OCI-LY3 (cell line): ENCODE results near the gene POLN.
A peak's percentile ranks its signal among the peaks of the same experiment; 100 is the strongest.

Experiments used
- H2AFZ ChIP-seq: fragments of 200-600, 300-600 bp; shearing (Covaris generic); 2 replicates; pipeline ENCODE4 v1.6.0; 2014; ENCODE audit warnings: antibody characterized with exemption, low read depth, low read length
- H3K27ac ChIP-seq: fragments of 200-600, 300-600 bp; sonication (generic); 2 replicates; pipeline ENCODE4 v1.5.1; 2014; ENCODE audit warnings: mild to moderate bottlenecking, low read length, moderate library complexity, mixed read lengths
- H3K27me3 ChIP-seq: fragments of 200-600, 300-600 bp; sonication (generic); 2 replicates; pipeline ENCODE4 v1.6.1; 2014; ENCODE audit warnings: low read depth, low read length, mixed read lengths
- H3K36me3 ChIP-seq: fragments of 200-600, 300-600 bp; sonication (generic); replicated peaks from 2 replicates; pipeline ENCODE3; 2014; ENCODE audit warnings: low read depth, low read length, mixed read lengths
- H3K4me1 ChIP-seq: fragments of 300-600, 200-600 bp; sonication (generic); 2 replicates; pipeline ENCODE4 v1.6.1; 2014; ENCODE audit warnings: low read length, mixed read lengths
- H3K4me2 ChIP-seq: fragments of 200-600, 300-600 bp; sonication (generic); 2 replicates; pipeline ENCODE4 v1.6.1; 2014; ENCODE audit warnings: low read length, mixed read lengths
- H3K4me3 ChIP-seq: fragments of 300-600, 200-600 bp; sonication (generic); 2 replicates; pipeline ENCODE4 v1.5.1; 2014; ENCODE audit warnings: antibody characterized with exemption, mild to moderate bottlenecking, low read length, moderate library complexity
- H3K79me2 ChIP-seq: fragments of 300-600, 200-600 bp; shearing (Covaris generic); 2 replicates; pipeline ENCODE4 v1.6.1; 2014; ENCODE audit warnings: mild to moderate bottlenecking, low read length, mixed read lengths
- H3K9ac ChIP-seq: fragments of 300-600, 200-600 bp; shearing (Covaris generic); 2 replicates; pipeline ENCODE4 v1.6.0; 2014; ENCODE audit warnings: mild to moderate bottlenecking, low read length, moderate library complexity
- H3K9me3 ChIP-seq: fragments of 200-600, 300-600 bp; shearing (Covaris generic); 2 replicates; pipeline ENCODE4 v1.6.1; 2014; ENCODE audit warnings: low read length, mixed read lengths; ENCODE audit not compliant: insufficient read depth
- H4K20me1 ChIP-seq: fragments of 200-600, 300-600 bp; sonication (generic); 2 replicates; pipeline ENCODE4 v1.6.1; 2016; ENCODE audit warnings: low read length, mixed read lengths; ENCODE audit not compliant: insufficient read depth
- EZH2phosphoT487 ChIP-seq: fragments of 200-600 bp; shearing (Covaris generic); IDR thresholded peaks from 2 replicates; pipeline ENCODE4 v1.6.1; 2018; ENCODE audit warnings: antibody characterized with exemption, mixed run types, low read depth
- TF ChIP-seq, protein P1 (sequence below): fragments of 200-600, 300-600 bp; sonication (generic); IDR thresholded peaks from 2 replicates; pipeline ENCODE4 v1.5.1; 2014; ENCODE audit warnings: antibody characterized with exemption, low read length, low read depth

Gene POLN

DNA sequence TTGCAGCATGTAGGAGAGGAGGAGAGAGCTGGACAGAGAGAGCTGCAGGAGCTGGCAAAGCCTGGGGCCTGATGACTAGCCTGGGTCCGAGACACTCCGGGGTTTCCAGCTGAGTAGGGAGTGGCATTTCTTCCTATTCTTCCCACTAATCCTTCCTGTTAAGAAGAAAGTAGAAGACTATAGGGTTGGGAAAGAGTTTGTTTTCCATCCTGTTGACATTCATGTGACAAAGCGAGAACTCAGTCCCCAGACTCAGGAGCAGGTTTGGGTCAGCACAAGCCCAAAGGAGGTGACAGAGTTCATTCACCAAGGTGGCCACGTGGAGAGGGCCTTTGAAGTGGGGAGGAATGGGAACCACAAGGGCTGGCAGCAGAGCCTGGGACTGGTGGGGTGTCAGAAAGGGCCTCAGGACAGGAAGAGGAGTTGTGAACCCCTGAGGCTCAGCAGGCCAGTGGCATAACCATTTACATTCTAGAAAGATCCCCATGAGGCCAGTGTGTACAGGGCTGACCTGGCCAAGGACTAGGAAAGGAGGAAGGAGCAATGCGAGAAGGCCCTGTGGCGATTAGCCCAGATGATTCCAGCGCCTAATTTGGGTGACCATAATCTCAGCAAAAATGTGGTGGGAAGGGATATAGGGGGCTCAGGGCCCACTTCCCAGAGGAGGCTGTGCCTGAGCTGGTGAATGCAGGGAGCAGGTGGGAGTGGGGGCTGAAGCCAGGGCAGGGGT, 3.3 kb upstream of the POLN start:
- H3K4me1 ChIP-seq: peaks cover 20% of the 10 kb centered on the region
- H3K9ac ChIP-seq: no peak overlapping the region
- H3K9me3 ChIP-seq: no peaks in the 10 kb centered on the region
- no peak overlapping the region for H3K4me2 ChIP-seq
- peaks cover 2% of the 10 kb centered on the region for H3K36me3 ChIP-seq
- no peak overlapping the region for H3K27ac ChIP-seq
- no peak overlapping the region for H3K4me3 ChIP-seq
- peaks cover 10% of the 10 kb centered on the region for H4K20me1 ChIP-seq
- no peak overlapping the region for H2AFZ ChIP-seq
- H3K79me2 ChIP-seq: peaks cover 16% of the 10 kb centered on the region
- TF ChIP-seq EZH2phosphoT487: no peak
- TF ChIP-seq, protein P1, sequence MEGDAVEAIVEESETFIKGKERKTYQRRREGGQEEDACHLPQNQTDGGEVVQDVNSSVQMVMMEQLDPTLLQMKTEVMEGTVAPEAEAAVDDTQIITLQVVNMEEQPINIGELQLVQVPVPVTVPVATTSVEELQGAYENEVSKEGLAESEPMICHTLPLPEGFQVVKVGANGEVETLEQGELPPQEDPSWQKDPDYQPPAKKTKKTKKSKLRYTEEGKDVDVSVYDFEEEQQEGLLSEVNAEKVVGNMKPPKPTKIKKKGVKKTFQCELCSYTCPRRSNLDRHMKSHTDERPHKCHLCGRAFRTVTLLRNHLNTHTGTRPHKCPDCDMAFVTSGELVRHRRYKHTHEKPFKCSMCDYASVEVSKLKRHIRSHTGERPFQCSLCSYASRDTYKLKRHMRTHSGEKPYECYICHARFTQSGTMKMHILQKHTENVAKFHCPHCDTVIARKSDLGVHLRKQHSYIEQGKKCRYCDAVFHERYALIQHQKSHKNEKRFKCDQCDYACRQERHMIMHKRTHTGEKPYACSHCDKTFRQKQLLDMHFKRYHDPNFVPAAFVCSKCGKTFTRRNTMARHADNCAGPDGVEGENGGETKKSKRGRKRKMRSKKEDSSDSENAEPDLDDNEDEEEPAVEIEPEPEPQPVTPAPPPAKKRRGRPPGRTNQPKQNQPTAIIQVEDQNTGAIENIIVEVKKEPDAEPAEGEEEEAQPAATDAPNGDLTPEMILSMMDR: no peak
- no peaks in the 10 kb centered on the region for H3K27me3 ChIP-seq

DNA sequence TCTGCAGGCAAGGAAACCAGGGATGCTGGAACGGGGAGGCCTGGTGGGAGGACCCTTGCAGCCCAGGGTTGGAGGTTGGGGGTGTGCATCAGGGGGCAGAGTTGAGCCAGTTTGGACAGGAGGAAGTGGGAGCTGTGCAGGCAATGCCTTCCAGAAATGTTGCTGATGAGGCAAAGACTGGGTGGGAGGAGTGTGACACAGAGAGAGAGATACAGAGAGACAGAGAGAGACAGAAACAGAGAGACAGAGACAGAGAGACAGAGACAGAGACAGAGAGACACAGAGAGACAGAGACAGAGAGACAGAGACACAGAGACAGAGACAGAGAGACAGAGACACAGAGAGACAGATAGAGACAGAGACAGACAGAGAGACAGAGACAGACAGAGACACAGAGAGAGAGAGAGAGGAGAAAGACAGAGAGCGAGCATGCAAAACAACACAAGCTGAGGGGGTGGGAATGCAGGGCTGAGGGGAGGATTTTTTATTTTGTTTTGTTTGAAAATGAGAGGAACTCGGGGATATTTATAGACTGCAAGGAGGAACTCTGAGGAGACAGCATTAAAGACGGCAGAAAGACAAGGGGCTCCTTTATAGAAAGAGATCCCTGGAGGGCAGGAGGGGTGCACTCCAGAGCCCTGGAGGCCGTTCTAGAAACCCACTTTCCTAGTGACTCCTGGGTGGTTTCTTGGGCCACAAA, 1.9 kb upstream of the POLN start:
- H3K9me3 ChIP-seq: no peaks in the 10 kb centered on the region
- peak overlapping the region; percentile 29 for H3K4me3 ChIP-seq
- H3K4me2 ChIP-seq: peak overlapping the region; percentile 17
- TF ChIP-seq, protein P1: peak; percentile 50
- no peak for TF ChIP-seq EZH2phosphoT487
- H3K27me3 ChIP-seq: no peaks in the 10 kb centered on the region
- H3K79me2 ChIP-seq: peaks cover 30% of the 10 kb centered on the region
- H3K4me1 ChIP-seq: peaks cover 32% of the 10 kb centered on the region
- peaks cover 20% of the 10 kb centered on the region for H4K20me1 ChIP-seq
- no peak overlapping the region for H3K27ac ChIP-seq
- H3K36me3 ChIP-seq: peaks cover 13% of the 10 kb centered on the region
- H2AFZ ChIP-seq: peak overlapping the region; percentile 68
- no peak overlapping the region for H3K9ac ChIP-seq

DNA sequence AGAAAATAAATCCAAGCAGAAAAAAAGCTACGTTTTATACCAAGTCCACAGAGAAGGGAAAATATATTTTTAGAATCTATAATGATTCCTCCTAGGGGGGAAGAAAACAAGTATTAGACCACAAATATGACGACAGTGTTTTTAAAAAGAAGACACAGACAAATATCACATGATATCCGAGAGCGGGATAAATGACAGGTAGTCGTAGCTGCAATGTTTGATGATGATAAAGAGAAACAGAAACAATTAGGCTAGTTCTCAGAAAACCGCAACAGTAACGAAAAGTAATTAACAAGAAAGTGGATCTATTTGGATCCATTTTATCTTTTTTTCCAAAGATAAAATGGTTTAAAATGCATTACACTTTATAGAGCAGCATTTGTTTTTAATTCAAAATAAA, 918 bp downstream of the POLN start:
- Histone ChIP-seq H3K4me1 (peaks cover 35% of the 10 kb centered on the region), H3K79me2 (peaks cover 51% of the 10 kb centered on the region), H3K9ac (peak overlapping the region; percentile 84), H4K20me1 (peaks cover 25% of the 10 kb centered on the region), H3K4me2 (peak overlapping the region; percentile 87), H3K36me3 (peaks cover 21% of the 10 kb centered on the region), H3K9me3 (no peaks in the 10 kb centered on the region), H3K4me3 (peak overlapping the region; percentile 93), H3K27me3 (no peaks in the 10 kb centered on the region), H3K27ac (peak overlapping the region; percentile 44; the same call in 1 of the 2 replicates), H2AFZ (no peak overlapping the region)
- no peak for TF ChIP-seq EZH2phosphoT487
- TF ChIP-seq, protein P1: no peak

DNA sequence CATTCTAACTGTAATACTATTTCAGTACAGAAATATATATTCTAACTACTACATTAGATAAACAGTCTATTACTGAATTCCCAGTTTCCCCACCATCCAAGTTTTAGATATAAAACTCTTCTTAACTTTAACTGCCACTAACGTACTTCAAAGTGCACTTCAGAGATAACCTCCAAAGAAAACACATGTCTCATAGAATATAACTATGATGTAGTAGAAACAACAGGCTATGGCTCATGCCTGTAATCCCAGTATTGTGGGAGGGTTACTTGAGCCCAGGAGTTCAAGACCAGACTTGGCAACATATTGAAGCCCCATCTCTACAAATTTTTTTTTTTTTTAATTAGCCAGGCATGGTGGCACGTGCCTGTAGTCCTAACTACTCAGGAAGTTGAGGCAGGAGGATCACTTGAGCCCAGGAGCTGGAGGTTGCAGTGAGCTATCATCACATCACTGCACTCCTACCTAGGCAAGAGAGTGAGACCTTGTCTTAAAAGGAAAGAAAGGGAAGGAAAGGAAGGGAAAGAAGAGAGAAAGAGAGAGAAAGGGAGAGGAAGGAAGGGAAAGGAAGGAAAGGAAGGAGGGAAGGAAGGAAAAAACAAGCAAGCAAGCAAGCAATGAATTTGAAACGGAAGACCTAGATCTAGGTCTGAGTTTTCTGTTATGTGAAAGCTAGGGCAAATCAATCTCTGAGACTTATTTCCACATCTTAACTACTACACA, 4.8 kb downstream of the POLN start:
- Histone ChIP-seq H3K79me2 (peaks cover 72% of the 10 kb centered on the region), H2AFZ (no peak overlapping the region), H3K9me3 (no peaks in the 10 kb centered on the region), H4K20me1 (peaks cover 38% of the 10 kb centered on the region), H3K4me2 (no peak overlapping the region), H3K27ac (no peak overlapping the region), H3K4me1 (peaks cover 22% of the 10 kb centered on the region), H3K4me3 (no peak overlapping the region), H3K9ac (no peak overlapping the region), H3K27me3 (no peaks in the 10 kb centered on the region), H3K36me3 (peaks cover 38% of the 10 kb centered on the region)
- TF ChIP-seq, protein P1: no peak
- no peak for TF ChIP-seq EZH2phosphoT487
